Breast epithelium (tissue), 4 donors: ENCODE data around the gene CCL14. TPM values are rescaled to one million over a fixed set of nuclear protein-coding genes. Genes with fewer than 3 reads are reported as not detected.
"Not testable (repeated sequence)": the region's sequence is repeated elsewhere in the genome, so short reads cannot be mapped to it uniquely, and the experiment has no call there.

Experiments used
- DNase-seq, 2 donors: peaks; one replicate each; pipeline ENCODE4 v3.0.0-alpha.2; 2019; ENCODE audit warnings: low spot score in 2 of 2
- H3K27ac ChIP-seq, 2 donors: fragments of 200-600 bp; sonication (generic) in 1 of 2; one replicate each; pipeline ENCODE4 v1.5.1; 2016 to 2019; ENCODE audit warnings: mild to moderate bottlenecking in 1 of 2
- H3K27me3 ChIP-seq, 2 donors: fragments of 200-600 bp; sonication (generic) in 1 of 2; one replicate each; pipeline versions ENCODE4 v1.5.1 to v1.6.0; 2017 to 2019; ENCODE audit warnings: control low read depth in 1 of 2, mild to moderate bottlenecking in 1 of 2
- H3K36me3 ChIP-seq: fragments of 200-600 bp; one replicate; pipeline ENCODE4 v1.5.1; 2019
- H3K4me1 ChIP-seq, 2 donors: fragments of 200-600 bp; sonication (generic); one replicate each; pipeline ENCODE4 v1.5.1; 2016 to 2019; ENCODE audit warnings: control low read depth in 1 of 2
- H3K4me3 ChIP-seq, 3 donors: fragments of 200-600 bp; sonication (generic); 1 replicate in 2 of 3; 2 replicates in 1 of 3; pipeline ENCODE4 v1.5.1; 2016 to 2019; ENCODE audit warnings: mild to moderate bottlenecking in 3 of 3, moderate library complexity in 2 of 3
- H3K9me3 ChIP-seq, 2 donors: fragments of 200-600 bp; sonication (generic) in 1 of 2; one replicate each; pipeline ENCODE4 v1.5.1; 2016 to 2019; ENCODE audit warnings: control low read depth in 1 of 2
- POLR2A ChIP-seq: fragments of 450-650 bp; IDR thresholded peaks from one replicate; pipeline ENCODE4 v1.6.1; 2016; ENCODE audit warnings: antibody characterized with exemption, mild to moderate bottlenecking, moderate library complexity
- POLR2AphosphoS5 ChIP-seq, 3 donors: sonication (generic); formaldehyde crosslinking; IDR thresholded peaks; one replicate each; pipeline ENCODE4 v1.6.1; 2017; ENCODE audit warnings: antibody characterized with exemption in 3 of 3
- intact Hi-C: fragments of 100-400 bp; cut with DNase I; formaldehyde crosslinking; loops from one replicate; pipeline ENCODE4 v1.15.1; 2023; ENCODE audit warnings: low total_unique reads
- total RNA-seq, 3 donors: library from RNA; depleted of rRNA; stranded (reverse); fragments of >200 nt; gene quantifications; one replicate each; pipeline ENCODE4 v1.1.0, GENCODE V29; 2016
- TF ChIP-seq, protein P1 (sequence below), 3 donors: fragments of 450-650 bp; IDR thresholded peaks; one replicate each; pipeline ENCODE4 v1.5.1; 2016 to 2017; ENCODE audit warnings: antibody characterized with exemption in 3 of 3, mild to moderate bottlenecking in 3 of 3, moderate library complexity in 3 of 3

Gene CCL14
- total RNA-seq, 3 donors from 2014 or later, result 12.4 to 54.1 (median 31.5) TPM

DNA sequence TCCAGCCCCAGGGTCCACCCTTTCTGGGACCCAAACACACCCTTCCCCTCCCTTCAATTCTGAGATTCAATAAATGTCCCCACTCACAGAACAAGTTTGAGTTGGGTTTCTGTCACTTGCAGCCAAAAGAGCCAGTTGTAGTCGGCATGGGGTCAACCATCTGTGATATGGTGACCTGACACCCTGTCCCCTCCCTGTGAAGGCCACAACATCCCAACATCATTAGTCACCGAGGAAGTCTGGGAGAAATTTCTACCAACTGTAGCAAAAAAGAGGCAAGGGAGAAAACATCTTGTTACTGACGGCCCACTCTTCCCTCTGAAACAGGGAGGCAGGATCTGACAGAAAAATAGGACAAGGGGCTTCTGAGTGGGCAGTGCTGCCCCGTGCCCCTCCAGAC, 42.4 kb downstream of the CCL14 start:
- no peak overlapping the region for H3K4me3 ChIP-seq
- H3K36me3 ChIP-seq, result no peaks in the 10 kb centered on the region
- H3K27ac ChIP-seq, result no peak overlapping the region
- no peaks in the 10 kb centered on the region for H3K9me3 ChIP-seq
- no peak for TF ChIP-seq POLR2AphosphoS5 (IDR thresholded peaks at IDR 0.05)
- TF ChIP-seq POLR2A, result no peak
- TF ChIP-seq, protein P1, sequence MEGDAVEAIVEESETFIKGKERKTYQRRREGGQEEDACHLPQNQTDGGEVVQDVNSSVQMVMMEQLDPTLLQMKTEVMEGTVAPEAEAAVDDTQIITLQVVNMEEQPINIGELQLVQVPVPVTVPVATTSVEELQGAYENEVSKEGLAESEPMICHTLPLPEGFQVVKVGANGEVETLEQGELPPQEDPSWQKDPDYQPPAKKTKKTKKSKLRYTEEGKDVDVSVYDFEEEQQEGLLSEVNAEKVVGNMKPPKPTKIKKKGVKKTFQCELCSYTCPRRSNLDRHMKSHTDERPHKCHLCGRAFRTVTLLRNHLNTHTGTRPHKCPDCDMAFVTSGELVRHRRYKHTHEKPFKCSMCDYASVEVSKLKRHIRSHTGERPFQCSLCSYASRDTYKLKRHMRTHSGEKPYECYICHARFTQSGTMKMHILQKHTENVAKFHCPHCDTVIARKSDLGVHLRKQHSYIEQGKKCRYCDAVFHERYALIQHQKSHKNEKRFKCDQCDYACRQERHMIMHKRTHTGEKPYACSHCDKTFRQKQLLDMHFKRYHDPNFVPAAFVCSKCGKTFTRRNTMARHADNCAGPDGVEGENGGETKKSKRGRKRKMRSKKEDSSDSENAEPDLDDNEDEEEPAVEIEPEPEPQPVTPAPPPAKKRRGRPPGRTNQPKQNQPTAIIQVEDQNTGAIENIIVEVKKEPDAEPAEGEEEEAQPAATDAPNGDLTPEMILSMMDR (IDR thresholded peaks at IDR 0.05), result no peak
- intact Hi-C loops, result no loop called here
- DNase-seq, result no peak
- no peaks in the 10 kb centered on the region for H3K27me3 ChIP-seq
- no peaks in the 10 kb centered on the region for H3K4me1 ChIP-seq

DNA sequence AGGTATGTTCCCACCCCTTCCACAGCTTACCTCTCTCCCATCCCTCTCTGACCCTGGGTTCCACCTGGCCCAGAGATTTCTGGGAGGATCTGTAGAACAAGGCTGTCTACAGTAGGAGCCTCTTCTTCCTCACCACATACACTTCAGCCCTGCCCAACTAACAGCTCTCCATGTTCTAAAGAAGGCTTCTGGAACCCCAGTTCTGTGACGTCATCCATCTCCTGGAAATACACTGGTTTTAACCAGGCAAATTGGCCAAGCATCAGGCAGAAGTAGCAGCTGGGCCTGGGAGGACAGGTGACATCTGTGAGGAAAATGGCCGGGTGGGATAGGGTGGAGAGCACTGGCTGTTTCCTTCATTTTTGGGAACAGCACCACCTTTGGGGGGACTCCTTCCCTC, 43.0 kb downstream of the CCL14 start, which contains the start of gene LYZL6:
Gene LYZL6, minus strand, starts transcription at position 177 of the 400 bp plus-strand sequence. CDS start 4,357 bp downstream, outside the sequence.
- no peaks in the 10 kb centered on the region for H3K36me3 ChIP-seq
- intact Hi-C loops, result no loop called here
- H3K27ac ChIP-seq, result no peak within 1 kb of the TSS
- no peak within 1 kb of the TSS for H3K4me3 ChIP-seq
- TF ChIP-seq POLR2AphosphoS5 (IDR thresholded peaks at IDR 0.05) (no peak), POLR2A (no peak)
- TF ChIP-seq, protein P1 (IDR thresholded peaks at IDR 0.05), result no peak
- no peaks in the 10 kb centered on the region for H3K4me1 ChIP-seq
- no peaks in the 10 kb centered on the region for H3K27me3 ChIP-seq
- H3K9me3 ChIP-seq, result no peaks in the 10 kb centered on the region
- DNase-seq, result no peak

DNA sequence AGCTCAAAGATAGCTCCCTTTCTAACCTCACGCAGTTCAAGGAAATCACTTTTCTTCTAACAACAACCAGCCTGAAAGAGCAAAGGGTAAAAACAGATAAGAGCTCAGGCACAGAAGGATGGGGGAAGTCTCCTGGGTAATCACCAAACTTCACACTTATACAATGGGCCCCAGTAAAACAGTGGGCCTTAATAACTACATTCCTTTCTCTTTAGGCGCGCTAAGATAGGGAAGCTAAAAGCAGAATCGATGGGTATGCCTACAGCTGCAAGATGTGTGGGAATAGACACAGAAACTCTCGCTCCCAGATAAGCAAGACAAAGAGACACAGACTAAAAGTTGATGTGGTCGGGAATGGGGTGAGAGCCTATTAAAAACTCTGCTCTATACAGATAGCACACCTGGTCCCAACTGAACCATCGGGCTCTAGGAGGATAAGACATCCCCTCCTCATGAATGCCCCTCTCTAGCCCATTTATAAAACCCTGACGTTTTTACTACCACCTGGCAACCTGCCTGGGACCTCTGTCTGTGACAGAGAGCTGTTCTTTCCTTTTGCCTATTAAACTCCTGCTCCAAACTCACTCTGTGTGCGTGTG, 43.8 kb downstream of the CCL14 start:
- no peak overlapping the region for H3K4me3 ChIP-seq
- no peak for TF ChIP-seq POLR2AphosphoS5 (IDR thresholded peaks at IDR 0.05)
- TF ChIP-seq POLR2A, result no peak
- TF ChIP-seq, protein P1 (IDR thresholded peaks at IDR 0.05), result no peak
- no peaks in the 10 kb centered on the region for H3K9me3 ChIP-seq
- no peak overlapping the region for H3K27ac ChIP-seq
- H3K4me1 ChIP-seq, result no peaks in the 10 kb centered on the region
- no peak for DNase-seq
- H3K36me3 ChIP-seq, result no peaks in the 10 kb centered on the region
- intact Hi-C loops, result no loop called here
- no peaks in the 10 kb centered on the region for H3K27me3 ChIP-seq

DNA sequence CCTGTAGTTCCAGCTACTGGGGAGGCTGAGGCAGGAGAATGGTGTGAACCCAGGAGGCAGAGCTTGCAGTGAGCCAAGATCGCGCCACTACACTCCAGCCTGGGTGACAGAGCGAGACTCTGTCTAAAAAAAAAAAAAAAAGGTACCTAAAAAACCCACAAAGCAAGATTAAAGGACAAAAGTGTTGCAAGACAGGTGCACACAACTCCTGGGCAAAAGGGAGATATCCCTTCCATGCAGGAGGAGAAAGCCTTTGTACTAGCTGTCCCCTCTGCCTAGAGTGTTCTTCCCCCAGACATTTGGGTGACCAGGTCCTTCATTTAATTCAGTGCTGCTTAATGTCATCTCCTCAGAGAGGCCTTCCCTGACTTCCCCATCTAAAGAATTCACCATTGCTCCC, 48.0 kb downstream of the CCL14 start:
- H3K9me3 ChIP-seq, DNase-seq, H3K27me3 ChIP-seq, H3K27ac ChIP-seq, intact Hi-C loops, H3K36me3 ChIP-seq, H3K4me3 ChIP-seq, H3K4me1 ChIP-seq: not testable (repeated sequence)

DNA sequence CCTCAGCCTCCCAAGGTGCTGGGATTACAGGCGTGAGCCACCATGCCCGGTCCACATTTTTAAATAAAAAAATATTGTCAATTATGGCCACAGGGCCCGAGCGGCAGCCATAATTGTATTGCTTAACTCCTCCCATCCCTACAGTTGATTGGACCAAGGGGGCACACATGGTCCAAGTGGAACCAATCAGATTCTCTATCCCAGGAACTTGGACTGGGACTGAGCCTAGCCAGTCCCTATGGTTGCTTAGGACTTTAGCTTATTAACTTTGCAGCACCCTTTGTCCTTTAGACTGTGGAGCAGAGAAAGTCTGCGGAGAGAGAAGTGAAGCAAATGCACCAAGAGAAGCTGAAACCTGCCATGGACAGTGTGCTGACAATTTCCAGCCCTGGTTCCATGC, 50.5 kb downstream of the CCL14 start:
- no peak overlapping the region for H3K4me3 ChIP-seq
- DNase-seq, result no peak
- H3K36me3 ChIP-seq, result no peaks in the 10 kb centered on the region
- no peak overlapping the region for H3K27ac ChIP-seq
- H3K4me1 ChIP-seq, result no peaks in the 10 kb centered on the region
- TF ChIP-seq, protein P1 (IDR thresholded peaks at IDR 0.05), result no peak
- TF ChIP-seq POLR2AphosphoS5 (IDR thresholded peaks at IDR 0.05) (no peak), POLR2A (no peak)
- no peaks in the 10 kb centered on the region for H3K27me3 ChIP-seq
- H3K9me3 ChIP-seq, result no peaks in the 10 kb centered on the region
- intact Hi-C loops, result no loop called here

DNA sequence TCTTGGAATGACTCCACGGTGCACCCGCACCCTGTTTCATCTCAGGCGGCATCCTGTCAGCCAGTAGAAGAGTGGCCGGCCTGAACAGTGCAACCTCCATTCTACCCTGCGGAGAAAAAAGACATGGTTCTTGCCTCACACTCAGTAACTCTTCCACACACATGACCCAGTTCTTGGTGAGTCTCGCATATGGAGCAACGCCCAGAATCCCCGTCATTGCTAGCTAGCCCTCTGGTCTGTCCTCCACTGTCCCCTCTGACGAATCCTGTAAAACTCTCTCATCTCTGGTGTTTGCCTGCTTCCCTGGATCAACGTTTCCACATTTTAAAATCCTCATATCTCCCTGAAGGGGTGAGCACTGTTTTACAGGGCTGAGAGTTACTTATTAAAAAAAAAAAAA, 51.8 kb downstream of the CCL14 start:
- no peaks in the 10 kb centered on the region for H3K9me3 ChIP-seq
- intact Hi-C loops, result no loop called here
- no peaks in the 10 kb centered on the region for H3K27me3 ChIP-seq
- no peaks in the 10 kb centered on the region for H3K36me3 ChIP-seq
- no peak overlapping the region for H3K27ac ChIP-seq
- no peak overlapping the region for H3K4me3 ChIP-seq
- no peak for TF ChIP-seq POLR2AphosphoS5 (IDR thresholded peaks at IDR 0.05)
- TF ChIP-seq, protein P1 (IDR thresholded peaks at IDR 0.05), result no peak
- no peak for TF ChIP-seq POLR2A
- DNase-seq, result no peak
- peaks cover 0 to 8% of the 10 kb centered on the region in 2 donors for H3K4me1 ChIP-seq
